ENCODE data around the gene CARS2.

DNA sequence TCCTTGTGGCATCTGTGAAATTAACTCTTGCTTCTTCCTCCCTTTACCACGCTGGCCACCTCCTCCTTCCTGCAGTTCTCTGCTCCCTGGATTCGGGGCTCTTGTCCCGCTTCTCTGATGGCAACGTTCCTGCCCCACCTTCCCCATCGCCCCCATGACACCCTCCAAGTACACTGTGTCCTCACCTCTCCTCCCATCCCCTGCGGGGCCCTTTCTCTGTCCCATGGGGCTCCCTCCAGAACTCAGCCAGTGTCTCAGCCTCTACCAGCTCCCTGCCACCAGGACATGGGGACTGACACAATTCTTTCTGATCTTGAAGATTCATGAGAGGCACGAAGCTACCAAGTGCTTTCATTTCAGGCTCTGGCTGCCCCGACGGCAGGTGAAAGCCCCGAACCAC is 9.1 kb downstream of the CARS2 start:
- TF ChIP-seq, protein P1, sequence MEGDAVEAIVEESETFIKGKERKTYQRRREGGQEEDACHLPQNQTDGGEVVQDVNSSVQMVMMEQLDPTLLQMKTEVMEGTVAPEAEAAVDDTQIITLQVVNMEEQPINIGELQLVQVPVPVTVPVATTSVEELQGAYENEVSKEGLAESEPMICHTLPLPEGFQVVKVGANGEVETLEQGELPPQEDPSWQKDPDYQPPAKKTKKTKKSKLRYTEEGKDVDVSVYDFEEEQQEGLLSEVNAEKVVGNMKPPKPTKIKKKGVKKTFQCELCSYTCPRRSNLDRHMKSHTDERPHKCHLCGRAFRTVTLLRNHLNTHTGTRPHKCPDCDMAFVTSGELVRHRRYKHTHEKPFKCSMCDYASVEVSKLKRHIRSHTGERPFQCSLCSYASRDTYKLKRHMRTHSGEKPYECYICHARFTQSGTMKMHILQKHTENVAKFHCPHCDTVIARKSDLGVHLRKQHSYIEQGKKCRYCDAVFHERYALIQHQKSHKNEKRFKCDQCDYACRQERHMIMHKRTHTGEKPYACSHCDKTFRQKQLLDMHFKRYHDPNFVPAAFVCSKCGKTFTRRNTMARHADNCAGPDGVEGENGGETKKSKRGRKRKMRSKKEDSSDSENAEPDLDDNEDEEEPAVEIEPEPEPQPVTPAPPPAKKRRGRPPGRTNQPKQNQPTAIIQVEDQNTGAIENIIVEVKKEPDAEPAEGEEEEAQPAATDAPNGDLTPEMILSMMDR (IDR thresholded peaks at IDR 0.05), result no peak
- TF ChIP-seq POLR2A (IDR thresholded peaks at IDR 0.05), result no peak

Measured in Peyer's patch (tissue), 4 donors.